HAP-1 (cell line): ENCODE data around the gene AIF1L.
A peak's percentile ranks its signal among the peaks of the same experiment; 100 is the strongest.
"Not testable (repeated sequence)": the region's sequence is repeated elsewhere in the genome, so short reads cannot be mapped to it uniquely, and the experiment has no call there.

ENCODE experiments used
- DNase-seq, 2 experiments: peaks; one replicate each; pipeline ENCODE4 v3.0.0-alpha.2; 2016 to 2020; ENCODE audit warnings: low spot score in 2 of 2
- H3K27me3 ChIP-seq: fragments of 250-450 bp; sonication (Bioruptor Pico); 2 replicates; pipeline ENCODE4 v1.5.1; 2020; ENCODE audit warnings: low read depth, mild to moderate bottlenecking, moderate library complexity
- H3K36me3 ChIP-seq: fragments of 250-450 bp; sonication (Bioruptor Pico); replicated peaks from 2 replicates; pipeline ENCODE4 v1.5.1; 2020; ENCODE audit warnings: mild to moderate bottlenecking
- H3K4me1 ChIP-seq: fragments of 250-450 bp; sonication (Bioruptor Pico); 2 replicates; pipeline ENCODE4 v1.5.1; 2020; ENCODE audit warnings: mild to moderate bottlenecking
- H3K4me3 ChIP-seq: fragments of 250-450 bp; sonication (Bioruptor Pico); 2 replicates; pipeline ENCODE4 v1.5.1; 2020; ENCODE audit warnings: mild to moderate bottlenecking, moderate library complexity
- H3K9me3 ChIP-seq: fragments of 250-450 bp; sonication (Bioruptor Pico); 2 replicates; pipeline ENCODE4 v1.5.1; 2020; ENCODE audit warnings: mild to moderate bottlenecking, moderate library complexity
- in situ Hi-C: fragments of 300-500 bp; cut with MboI; formaldehyde crosslinking; loops from 3 replicates; pipeline ENCODE4 v1.14.3; 2020; ENCODE audit warnings: low sequenced_read_pairs, inconsistent platforms, mixed read lengths

AIF1L gene

DNA sequence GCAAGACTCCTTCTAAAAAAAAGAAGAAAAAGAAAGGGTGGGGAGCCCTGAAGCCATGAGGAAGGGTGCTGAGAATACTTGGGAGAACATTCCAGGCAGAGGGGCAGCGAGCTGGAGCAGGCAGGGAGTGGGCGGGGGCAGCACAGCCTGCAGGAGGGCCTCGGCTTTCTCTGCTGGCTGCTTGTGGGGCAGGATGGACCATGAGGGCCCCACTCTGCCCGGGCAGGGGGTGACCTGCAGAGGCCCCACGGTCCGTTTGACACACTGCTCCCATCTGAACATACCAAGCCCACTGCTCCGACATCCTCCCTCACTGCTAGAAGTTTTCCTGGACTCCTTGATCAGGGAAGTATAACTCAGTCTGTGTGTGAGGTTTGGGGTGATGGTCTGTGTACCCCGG is 17.3 kb downstream of the AIF1L start:
- no peaks in the 10 kb centered on the region for H3K9me3 ChIP-seq
- no peak for DNase-seq
- in situ Hi-C loops, result no loop called here
- no peaks in the 10 kb centered on the region for H3K27me3 ChIP-seq
- no peak overlapping the region for H3K4me3 ChIP-seq
- H3K36me3 ChIP-seq, result 0 out of 2 replicates have a peak, but pooled peaks cover 3% of the 10 kb centered on the region
- H3K4me1 ChIP-seq, result peaks cover 4% of the 10 kb centered on the region

DNA sequence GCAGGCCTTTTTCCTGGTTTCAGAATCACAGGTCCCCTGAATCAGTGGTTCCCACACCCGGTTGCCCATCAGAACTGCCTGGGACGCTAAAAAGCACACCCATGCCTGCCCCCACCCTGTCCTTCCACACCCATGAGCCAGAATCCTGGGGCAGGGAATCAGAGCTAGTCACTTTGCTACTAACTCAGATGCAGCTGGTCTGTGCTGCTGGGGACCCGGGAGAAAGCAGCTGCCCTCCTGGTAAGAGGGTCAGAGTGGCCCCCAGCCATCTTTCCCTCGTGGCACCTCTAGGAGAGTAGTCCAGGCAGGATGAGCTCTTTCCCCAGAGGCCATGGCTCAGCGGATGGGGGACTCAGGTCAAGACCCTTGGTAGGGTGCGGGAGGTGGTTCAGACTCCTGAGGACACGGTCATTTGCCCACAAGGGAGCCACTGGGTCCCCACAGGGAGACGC is 17.8 kb downstream of the AIF1L start:
- H3K27me3 ChIP-seq, result no peaks in the 10 kb centered on the region
- no peak for DNase-seq
- H3K4me1 ChIP-seq, result peaks cover 4% of the 10 kb centered on the region
- H3K36me3 ChIP-seq, result 0 out of 2 replicates have a peak, but pooled peaks cover 7% of the 10 kb centered on the region
- no peak overlapping the region for H3K4me3 ChIP-seq
- in situ Hi-C loops, result no loop called here
- no peaks in the 10 kb centered on the region for H3K9me3 ChIP-seq

DNA sequence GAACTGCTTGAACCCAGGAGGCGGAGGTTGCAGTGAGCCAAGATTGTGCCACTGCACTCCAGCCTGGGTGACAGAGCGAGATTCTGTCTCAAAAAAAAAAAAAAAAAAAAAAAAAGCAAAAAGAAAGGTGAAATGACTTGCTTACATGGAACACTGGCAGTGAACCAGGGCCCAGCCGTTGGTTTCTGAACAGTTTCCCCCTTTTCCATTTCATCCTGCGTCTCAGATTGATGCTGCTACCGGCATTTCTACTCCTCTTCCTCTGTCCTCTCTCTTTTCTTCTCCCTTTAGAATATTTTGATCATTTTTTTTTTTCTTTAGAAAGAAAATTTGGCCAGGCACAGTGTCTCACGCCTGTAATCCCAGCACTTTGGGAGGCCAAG is 19.0 kb downstream of the AIF1L start:
- DNase-seq, H3K9me3 ChIP-seq, H3K4me3 ChIP-seq, H3K4me1 ChIP-seq, H3K27me3 ChIP-seq, H3K36me3 ChIP-seq, in situ Hi-C loops: not testable (repeated sequence)

DNA sequence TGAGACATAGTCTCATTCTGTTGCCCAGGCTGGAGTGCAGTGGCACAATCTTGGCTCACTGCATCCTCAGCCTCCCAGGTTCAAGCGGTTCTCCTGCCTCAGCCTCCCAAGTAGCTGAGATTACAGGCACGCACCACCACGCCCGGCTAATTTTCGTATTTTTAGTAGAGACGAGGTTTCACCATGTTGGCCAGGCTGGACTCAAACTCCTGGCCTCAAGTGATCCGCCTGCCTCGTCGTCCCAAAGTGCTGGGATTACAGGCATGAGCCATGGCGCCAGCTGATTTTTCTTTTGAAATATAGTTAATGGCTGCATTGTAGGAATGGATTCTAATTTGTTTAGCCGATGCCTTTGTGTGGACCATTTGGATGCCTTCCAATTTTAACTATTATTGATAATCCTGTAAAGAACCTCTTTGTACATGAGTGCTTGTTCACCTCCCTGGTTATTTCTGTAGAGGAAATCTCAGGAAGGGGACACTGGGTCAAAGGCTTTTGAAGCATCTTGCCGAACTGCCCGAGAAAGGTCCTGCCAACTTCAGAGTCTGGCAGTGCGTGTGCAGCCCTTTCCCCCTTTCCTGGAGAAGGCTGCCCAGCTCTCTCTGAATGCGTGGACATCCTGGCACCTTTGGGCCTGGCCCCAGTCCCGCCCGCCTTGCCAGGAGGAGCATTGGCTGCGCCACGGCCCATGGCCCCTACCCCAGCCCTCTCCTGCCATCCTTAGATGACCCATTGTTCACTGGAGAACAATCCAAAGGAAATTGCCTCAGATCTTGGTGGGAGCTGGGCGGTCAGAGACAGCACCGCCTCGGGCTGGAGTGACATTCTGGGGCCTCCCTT is 20.2 kb downstream of the AIF1L start:
- Histone ChIP-seq H3K4me3 (no peak overlapping the region), H3K9me3 (no peaks in the 10 kb centered on the region), H3K4me1 (peaks cover 4% of the 10 kb centered on the region), H3K27me3 (no peaks in the 10 kb centered on the region), H3K36me3 (peaks cover 7% of the 10 kb centered on the region)
- peak; percentile 37 to 60 for DNase-seq
- in situ Hi-C loops, result no loop called here

DNA sequence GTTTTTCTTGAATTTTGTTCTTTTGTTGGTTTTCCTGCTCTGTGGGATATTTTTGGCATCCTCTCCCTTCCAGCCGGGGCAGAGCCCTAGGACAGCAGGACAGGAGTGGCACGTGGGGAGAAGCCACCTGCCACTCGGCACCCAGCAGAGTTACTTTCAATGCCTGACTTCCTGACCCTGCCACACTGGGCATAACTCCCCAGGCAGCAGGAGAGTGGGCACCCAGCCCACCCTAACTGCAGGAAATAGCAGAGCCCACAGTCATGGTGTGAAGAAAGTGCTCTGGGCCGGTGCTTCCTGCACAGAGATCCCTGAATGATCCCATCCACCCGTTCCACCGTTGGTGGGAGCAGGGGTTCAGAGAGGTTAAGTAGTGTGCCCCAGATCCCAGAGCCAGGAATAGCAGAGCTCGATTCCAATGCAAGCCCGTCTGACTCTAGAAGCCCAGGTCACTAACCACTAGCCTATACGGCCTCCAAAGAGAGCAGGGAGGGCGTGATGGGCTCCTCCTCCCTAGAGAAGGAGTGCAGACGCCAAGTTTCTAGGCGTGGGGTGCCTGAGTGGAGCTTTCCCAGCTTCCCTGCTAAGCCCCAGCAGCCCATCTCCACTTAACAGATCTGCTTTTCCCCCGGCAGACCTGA is 20.9 kb downstream of the AIF1L start:
- Histone ChIP-seq H3K4me3 (no peak overlapping the region), H3K4me1 (peaks cover 4% of the 10 kb centered on the region), H3K36me3 (peaks cover 7% of the 10 kb centered on the region), H3K27me3 (no peaks in the 10 kb centered on the region), H3K9me3 (no peaks in the 10 kb centered on the region)
- no peak for DNase-seq
- in situ Hi-C loops, result no loop called here

DNA sequence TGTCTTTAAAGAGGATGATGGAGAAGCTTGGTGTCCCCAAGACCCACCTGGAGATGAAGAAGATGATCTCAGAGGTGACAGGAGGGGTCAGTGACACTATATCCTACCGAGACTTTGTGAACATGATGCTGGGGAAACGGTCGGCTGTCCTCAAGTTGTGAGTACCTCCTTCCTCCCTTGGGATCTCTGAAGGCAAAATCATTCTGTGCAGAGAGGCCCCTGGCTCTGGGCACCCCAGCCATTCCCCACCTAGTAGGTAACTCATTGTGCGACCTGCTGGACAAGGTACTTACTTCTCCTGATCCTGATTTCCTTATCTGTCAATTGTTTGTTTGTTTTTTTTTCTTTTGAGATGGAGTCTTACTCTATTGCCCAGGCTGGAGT is 21.4 kb downstream of the AIF1L start:
- DNase-seq, result no peak
- peaks cover 4% of the 10 kb centered on the region for H3K4me1 ChIP-seq
- H3K9me3 ChIP-seq, result no peaks in the 10 kb centered on the region
- H3K4me3 ChIP-seq, result no peak overlapping the region
- H3K27me3 ChIP-seq, result no peaks in the 10 kb centered on the region
- H3K36me3 ChIP-seq, result peaks cover 7% of the 10 kb centered on the region
- in situ Hi-C loops, result no loop called here

DNA sequence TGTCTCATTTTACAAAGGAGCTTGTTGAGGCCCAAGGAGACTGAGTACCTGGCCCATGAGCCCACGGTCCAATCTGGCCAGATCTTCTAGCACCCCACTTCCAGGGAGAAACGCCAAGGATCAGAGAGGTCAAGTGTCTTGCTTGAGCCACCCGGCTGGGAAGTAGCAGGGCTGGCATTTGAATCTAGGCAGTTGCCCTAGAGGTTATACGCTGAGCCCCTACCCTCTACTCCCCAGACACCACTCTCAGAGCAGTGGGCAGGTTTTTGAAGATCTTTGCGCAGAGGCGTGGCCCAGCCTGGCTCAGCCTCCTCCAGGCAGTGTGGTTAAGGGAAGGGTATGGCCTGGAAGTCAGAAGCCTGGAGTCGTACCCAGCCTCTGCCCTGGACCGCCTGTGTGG is 23.3 kb downstream of the AIF1L start:
- no peak for DNase-seq
- Histone ChIP-seq H3K27me3 (no peaks in the 10 kb centered on the region), H3K9me3 (no peaks in the 10 kb centered on the region), H3K4me1 (peaks cover 6% of the 10 kb centered on the region), H3K36me3 (peaks cover 7% of the 10 kb centered on the region), H3K4me3 (no peak overlapping the region)
- in situ Hi-C loops, result no loop called here

DNA sequence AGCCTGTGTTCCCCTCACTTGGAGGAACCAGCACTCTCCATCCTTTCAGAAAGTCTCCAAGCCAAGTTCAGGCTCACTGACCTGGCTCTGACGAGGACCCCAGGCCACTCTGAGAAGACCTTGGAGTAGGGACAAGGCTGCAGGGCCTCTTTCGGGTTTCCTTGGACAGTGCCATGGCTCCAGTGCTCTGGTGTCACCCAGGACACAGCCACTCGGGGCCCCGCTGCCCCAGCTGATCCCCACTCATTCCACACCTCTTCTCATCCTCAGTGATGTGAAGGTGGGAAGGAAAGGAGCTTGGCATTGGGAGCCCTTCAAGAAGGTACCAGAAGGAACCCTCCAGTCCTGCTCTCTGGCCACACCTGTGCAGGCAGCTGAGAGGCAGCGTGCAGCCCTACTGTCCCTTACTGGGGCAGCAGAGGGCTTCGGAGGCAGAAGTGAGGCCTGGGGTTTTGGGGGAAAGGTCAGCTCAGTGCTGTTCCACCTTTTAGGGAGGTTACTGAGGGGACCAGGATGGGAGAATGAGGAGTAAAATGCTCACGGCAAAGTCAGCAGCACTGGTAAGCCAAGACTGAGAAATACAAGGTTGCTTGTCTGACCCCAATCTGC is 24.4 kb downstream of the AIF1L start:
- no peak for DNase-seq
- in situ Hi-C loops, result no loop called here
- no peaks in the 10 kb centered on the region for H3K9me3 ChIP-seq

DNA sequence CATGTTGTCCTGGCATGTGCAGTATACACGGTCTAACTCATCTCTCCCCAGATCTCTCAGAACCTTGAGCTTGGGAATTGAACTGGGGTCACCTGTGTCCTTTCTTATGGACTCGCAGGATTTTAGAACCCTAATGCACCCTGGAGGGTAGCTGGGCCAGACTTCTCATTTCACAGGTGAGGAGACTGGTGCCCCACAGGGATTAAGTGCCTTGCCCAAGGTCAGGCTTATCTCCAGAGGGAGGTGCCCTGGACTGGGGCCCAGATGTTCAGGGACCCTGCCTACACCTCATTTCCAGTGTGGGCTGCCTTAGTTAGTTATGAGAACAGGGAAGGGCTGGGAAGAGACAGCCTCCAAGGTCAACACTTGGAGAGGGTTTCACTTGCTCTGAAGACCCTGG is 25.0 kb downstream of the AIF1L start:
- H3K4me1 ChIP-seq, result peaks cover 2% of the 10 kb centered on the region
- H3K4me3 ChIP-seq, result no peak overlapping the region
- H3K27me3 ChIP-seq, result no peaks in the 10 kb centered on the region
- H3K9me3 ChIP-seq, result no peaks in the 10 kb centered on the region
- in situ Hi-C loops, result no loop called here
- no peak for DNase-seq
- H3K36me3 ChIP-seq, result peaks cover 3% of the 10 kb centered on the region

More for the DNA sequence above, 24.4 kb downstream of the AIF1L start:
- peaks cover 6% of the 10 kb centered on the region for H3K4me1 ChIP-seq
- H3K36me3 ChIP-seq, result peaks cover 7% of the 10 kb centered on the region
- H3K27me3 ChIP-seq, result no peaks in the 10 kb centered on the region
- no peak overlapping the region for H3K4me3 ChIP-seq

DNA sequence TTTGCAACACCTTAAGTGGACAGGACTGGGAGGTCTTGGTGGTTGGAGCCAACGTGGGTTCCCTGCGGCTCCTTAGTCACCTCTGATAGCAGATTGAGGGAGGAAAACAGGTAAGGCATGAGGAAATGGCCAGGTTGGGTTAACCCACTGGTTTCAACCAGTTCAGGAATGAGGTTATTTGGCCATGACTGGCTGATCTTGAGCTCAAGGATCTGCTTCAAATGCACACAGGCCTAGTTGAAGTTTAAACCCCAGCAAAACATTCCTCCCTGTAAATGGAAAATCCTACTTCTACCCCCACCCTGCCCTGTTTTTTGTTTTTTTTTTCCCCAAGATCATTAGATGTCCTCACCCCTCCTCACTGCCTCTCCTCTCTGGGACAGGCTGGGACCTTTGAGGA is 25.8 kb downstream of the AIF1L start:
- H3K4me1 ChIP-seq, result peaks cover 2% of the 10 kb centered on the region
- no peak overlapping the region for H3K4me3 ChIP-seq
- in situ Hi-C loops, result no loop called here
- no peaks in the 10 kb centered on the region for H3K27me3 ChIP-seq
- DNase-seq, result no peak
- peaks cover 3% of the 10 kb centered on the region for H3K36me3 ChIP-seq
- H3K9me3 ChIP-seq, result no peaks in the 10 kb centered on the region

DNA sequence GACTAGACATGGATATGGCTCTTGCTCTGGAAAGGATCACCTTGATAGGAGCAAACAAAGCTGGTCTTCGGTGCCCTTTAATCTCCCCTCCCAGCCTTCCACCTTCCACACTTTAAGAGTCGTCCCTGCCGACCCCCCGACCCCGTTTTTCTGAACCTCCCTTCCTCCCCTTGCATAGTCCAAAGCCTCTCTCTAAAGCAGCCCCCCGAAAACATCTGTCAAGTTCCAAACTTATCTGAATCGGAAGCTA is 28.6 kb downstream of the AIF1L start:
- H3K9me3 ChIP-seq, result no peaks in the 10 kb centered on the region

DNA sequence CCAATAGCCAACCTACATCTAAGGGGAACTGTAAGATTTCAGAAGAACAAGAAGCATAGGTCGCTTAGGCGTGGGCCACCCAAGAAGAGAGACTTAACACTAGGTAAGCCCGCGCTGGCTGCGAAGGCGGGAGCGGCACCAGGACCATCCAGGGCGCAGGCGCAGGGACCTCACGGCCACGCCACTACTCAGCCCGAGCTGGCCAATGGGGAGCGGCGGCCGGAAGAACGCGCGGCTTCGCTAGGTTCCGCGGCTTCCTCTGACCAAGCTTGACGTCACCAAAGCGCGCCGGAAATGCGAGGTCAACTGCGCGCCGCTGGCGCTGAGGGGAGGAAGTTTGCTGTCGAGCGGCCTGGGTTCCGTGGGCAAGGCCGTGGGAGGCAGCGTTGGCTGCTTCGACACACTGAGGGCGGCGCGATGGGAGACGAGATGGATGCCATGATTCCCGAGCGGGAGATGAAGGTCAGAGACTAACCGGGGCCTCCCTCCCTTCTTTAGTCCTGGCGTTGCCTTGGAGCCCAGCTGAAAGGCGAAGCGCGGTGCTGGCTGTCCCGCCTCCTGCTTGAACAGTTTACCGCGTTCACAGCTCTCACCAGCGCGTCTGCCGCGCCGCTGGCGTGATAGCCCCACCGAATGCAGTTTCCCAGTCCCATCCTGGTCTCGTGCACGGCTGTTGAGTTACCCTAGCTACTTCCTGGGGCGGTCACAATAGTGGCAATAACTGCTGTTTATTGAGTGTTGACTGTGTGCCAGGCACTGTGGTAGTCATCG is 29.1 kb downstream of the AIF1L start, which contains the start of gene NUP214:
TSS of gene NUP214 (plus strand) at position 299 of the 771 bp plus-strand sequence. CDS start at position 418, 119 bp downstream.
- Histone ChIP-seq H3K4me1 (peaks cover 2% of the 10 kb centered on the region), H3K4me3 (peak within 1 kb of the TSS; percentile 90), H3K9me3 (no peaks in the 10 kb centered on the region), H3K36me3 (peaks cover 28% of the 10 kb centered on the region), H3K27me3 (no peaks in the 10 kb centered on the region)
- in situ Hi-C loops, result no loop called here
- peak; percentile 93 to 98 for DNase-seq

More for the DNA sequence above, 28.6 kb downstream of the AIF1L start:
- Histone ChIP-seq H3K4me3 (peak overlapping the region; percentile 90), H3K36me3 (peaks cover 24% of the 10 kb centered on the region), H3K27me3 (no peaks in the 10 kb centered on the region), H3K4me1 (peaks cover 2% of the 10 kb centered on the region)
- in situ Hi-C loops, result no loop called here
- DNase-seq, result no peak

DNA sequence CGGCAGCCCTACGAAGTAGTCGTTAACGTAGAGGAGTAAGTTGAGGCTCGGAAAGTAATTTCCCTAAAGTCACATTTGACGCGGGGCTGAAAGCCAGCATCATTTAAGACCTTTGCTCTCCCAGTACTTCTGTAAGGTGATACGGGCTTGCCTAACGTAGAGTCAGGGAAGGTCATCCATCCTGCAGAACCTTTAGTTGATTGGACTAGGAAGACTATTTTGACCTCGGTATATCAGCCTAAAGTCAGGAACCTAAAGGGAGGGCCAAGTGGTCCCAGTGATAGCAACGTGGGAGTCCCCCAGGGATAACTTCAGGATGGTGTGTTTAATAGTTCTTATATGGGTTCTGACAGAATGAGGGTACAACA is 29.7 kb downstream of the AIF1L start:
- H3K4me1 ChIP-seq, result peaks cover 2% of the 10 kb centered on the region
- H3K4me3 ChIP-seq, result peak overlapping the region; percentile 90
- no peak for DNase-seq
- in situ Hi-C loops, result no loop called here
- H3K9me3 ChIP-seq, result no peaks in the 10 kb centered on the region
- peaks cover 34% of the 10 kb centered on the region for H3K36me3 ChIP-seq
- no peaks in the 10 kb centered on the region for H3K27me3 ChIP-seq
